Non-pigmented ciliary epithelial cell (primary cell): ENCODE results near the gene CLDND2.
A peak's percentile ranks its signal among the peaks of the same experiment; 100 is the strongest.

Experiments used
- DNase-seq: peaks from one replicate; pipeline ENCODE4 v3.0.0-alpha.2; 2010; ENCODE audit warnings: low read depth

Gene CLDND2

GRCh38 chr19:51382004-51382403 lies 13.2 kb upstream of the CLDND2 start:
- no peak for DNase-seq

- no peak for DNase-seq
Measured at GRCh38 chr19:51380379-51380778, 11.6 kb upstream of the CLDND2 start.

GRCh38 chr19:51377422-51377821 lies 8.6 kb upstream of the CLDND2 start:
- DNase-seq: no peak

- DNase-seq: no peak
Measured at GRCh38 chr19:51375504-51376221, 6.9 kb upstream of the CLDND2 start.

- no peak for DNase-seq
Measured at GRCh38 chr19:51372649-51373504, 4.1 kb upstream of the CLDND2 start, which contains the start of gene NKG7. Gene NKG7, minus strand, starts transcription at chr19:51372654. Its CDS starts 119 bp downstream, at chr19:51372535.

GRCh38 chr19:51372021-51372648 lies 3.3 kb upstream of the CLDND2 start:
- no peak for DNase-seq

GRCh38 chr19:51371186-51371690 lies 2.4 kb upstream of the CLDND2 start:
- no peak for DNase-seq

GRCh38 chr19:51370230-51370629 lies 1.4 kb upstream of the CLDND2 start:
- DNase-seq: no peak

- DNase-seq: peak; percentile 92
Measured at GRCh38 chr19:51367565-51368365, 1.0 kb downstream of the CLDND2 start.

GRCh38 chr19:51367255-51367564 lies 1.6 kb downstream of the CLDND2 start:
- DNase-seq: no peak

- peak; percentile 92 for DNase-seq
Measured at GRCh38 chr19:51366389-51367254, 2.2 kb downstream of the CLDND2 start.

- DNase-seq: no peak
Measured at GRCh38 chr19:51365965-51366388, 2.8 kb downstream of the CLDND2 start, which contains the start of gene ETFB. Gene ETFB, minus strand, starts transcription at chr19:51366388. Its CDS starts 62 bp downstream, at chr19:51366326.

GRCh38 chr19:51365211-51365964 lies 3.4 kb downstream of the CLDND2 start:
- no peak for DNase-seq

- DNase-seq: no peak
Measured at GRCh38 chr19:51364200-51365106, 4.3 kb downstream of the CLDND2 start.

GRCh38 chr19:51361239-51361638 lies 7.6 kb downstream of the CLDND2 start:
- no peak for DNase-seq

GRCh38 chr19:51359294-51359693 lies 9.5 kb downstream of the CLDND2 start:
- peak; percentile 65 for DNase-seq

GRCh38 chr19:51357952-51358351 lies 10.9 kb downstream of the CLDND2 start:
- DNase-seq: no peak

GRCh38 chr19:51356159-51356801 lies 12.5 kb downstream of the CLDND2 start:
- DNase-seq: no peak
